WTC11 (cell line): ENCODE data around the gene VCL. TPM values are rescaled to one million over a fixed set of nuclear protein-coding genes. Genes with fewer than 3 reads are reported as not detected.

ENCODE experiments used
- ATF3 ChIP-seq: sonication (generic); formaldehyde crosslinking; conservative IDR thresholded peaks from 2 replicates; pipeline ENCODE4 v1.8.1; 2022; ENCODE audit warnings: mild to moderate bottlenecking, missing genetic modification reagents
- ATF6 ChIP-seq: sonication (generic); formaldehyde crosslinking; IDR thresholded peaks from 2 replicates; pipeline ENCODE4 v1.8.1; 2023; ENCODE audit warnings: mild to moderate bottlenecking, missing genetic modification reagents
- CDX4 ChIP-seq: fragments of 250-450 bp; sonication (Bioruptor Pico); IDR thresholded peaks from 2 replicates; pipeline ENCODE4 v1.9.0; 2021; ENCODE audit warnings: moderate library complexity, mild to moderate bottlenecking, inconsistent platforms, borderline replicate concordance
- CREB1 ChIP-seq: sonication (generic); formaldehyde crosslinking; IDR thresholded peaks from 2 replicates; pipeline ENCODE4 v1.8.0; 2023; ENCODE audit warnings: mild to moderate bottlenecking, missing genetic modification reagents
- CREM ChIP-seq: sonication (generic); formaldehyde crosslinking; IDR thresholded peaks from 2 replicates; pipeline ENCODE4 v1.8.1; 2022; ENCODE audit warnings: mild to moderate bottlenecking, missing genetic modification reagents, moderate library complexity
- E2F1 ChIP-seq: sonication (generic); formaldehyde crosslinking; IDR thresholded peaks from 2 replicates; pipeline ENCODE4 v1.8.0; 2022; ENCODE audit warnings: mild to moderate bottlenecking, missing genetic modification reagents
- E2F4 ChIP-seq: sonication (generic); formaldehyde crosslinking; IDR thresholded peaks from 2 replicates; pipeline ENCODE4 v1.8.1; 2022; ENCODE audit warnings: low read depth, mild to moderate bottlenecking, moderate library complexity, missing genetic modification reagents, borderline replicate concordance
- E2F5 ChIP-seq: sonication (generic); formaldehyde crosslinking; IDR thresholded peaks from 2 replicates; pipeline ENCODE4 v1.8.1; 2022; ENCODE audit warnings: mild to moderate bottlenecking, moderate library complexity, missing genetic modification reagents
- ELF4 ChIP-seq: sonication (generic); formaldehyde crosslinking; IDR thresholded peaks from 2 replicates; pipeline ENCODE4 v1.8.1; 2022; ENCODE audit warnings: low read depth, mild to moderate bottlenecking, moderate library complexity, missing genetic modification reagents
- FOXK1 ChIP-seq: sonication (generic); formaldehyde crosslinking; IDR thresholded peaks from 2 replicates; pipeline ENCODE4 v1.8.0; 2022; ENCODE audit warnings: mild to moderate bottlenecking, moderate library complexity, missing genetic modification reagents
- FOXP1 ChIP-seq: sonication (generic); formaldehyde crosslinking; IDR thresholded peaks from 2 replicates; pipeline ENCODE4 v1.8.0; 2022; ENCODE audit warnings: missing genetic modification reagents, mild to moderate bottlenecking, moderate library complexity, borderline replicate concordance
- HMGA2 ChIP-seq: fragments of 250-450 bp; sonication (Bioruptor Pico); IDR thresholded peaks from 2 replicates; pipeline ENCODE4 v1.4.0; 2021; ENCODE audit warnings: mild to moderate bottlenecking, moderate library complexity
- IRF2 ChIP-seq: sonication (generic); formaldehyde crosslinking; IDR thresholded peaks from 2 replicates; pipeline ENCODE4 v1.8.0; 2022; ENCODE audit warnings: low read depth, missing genetic modification reagents, borderline replicate concordance
- MXD4 ChIP-seq: fragments of 250-450 bp; sonication (Bioruptor Pico); IDR thresholded peaks from 2 replicates; pipeline ENCODE4 v1.8.0; 2021; ENCODE audit warnings: mild to moderate bottlenecking, moderate library complexity, borderline replicate concordance
- NFYB ChIP-seq: sonication (generic); formaldehyde crosslinking; conservative IDR thresholded peaks from 2 replicates; pipeline ENCODE4 v1.8.0; 2022; ENCODE audit warnings: low read depth, missing genetic modification reagents
- NR2C2 ChIP-seq: sonication (generic); formaldehyde crosslinking; IDR thresholded peaks from 2 replicates; pipeline ENCODE4 v1.8.0; 2022; ENCODE audit warnings: mild to moderate bottlenecking, missing genetic modification reagents
- PRRX2 ChIP-seq: fragments of 250-450 bp; sonication (Bioruptor Pico); IDR thresholded peaks from 2 replicates; pipeline ENCODE4 v1.8.0; 2021; ENCODE audit warnings: mild to moderate bottlenecking
- RELA ChIP-seq: sonication (generic); formaldehyde crosslinking; IDR thresholded peaks from 2 replicates; pipeline ENCODE4 v1.8.1; 2022; ENCODE audit warnings: missing genetic modification reagents, mild to moderate bottlenecking, borderline replicate concordance
- SMAD3 ChIP-seq: sonication (generic); formaldehyde crosslinking; IDR thresholded peaks from 2 replicates; pipeline ENCODE4 v1.8.0; 2022; ENCODE audit warnings: missing genetic modification reagents, mild to moderate bottlenecking, borderline replicate concordance
- SMAD4 ChIP-seq: sonication (generic); formaldehyde crosslinking; IDR thresholded peaks from 2 replicates; pipeline ENCODE4 v1.8.0; 2022; ENCODE audit warnings: mild to moderate bottlenecking, missing genetic modification reagents
- SOX15 ChIP-seq: fragments of 250-450 bp; sonication (Bioruptor Pico); IDR thresholded peaks from 2 replicates; pipeline ENCODE4 v1.9.0; 2021; ENCODE audit warnings: mild to moderate bottlenecking
- STAT6 ChIP-seq: sonication (generic); formaldehyde crosslinking; conservative IDR thresholded peaks from 2 replicates; pipeline ENCODE4 v1.8.1; 2023; ENCODE audit warnings: mild to moderate bottlenecking, low read depth, missing genetic modification reagents, moderate library complexity
- TP53 ChIP-seq: sonication (generic); formaldehyde crosslinking; IDR thresholded peaks from 2 replicates; pipeline ENCODE4 v1.8.1; 2023; ENCODE audit warnings: mild to moderate bottlenecking, missing genetic modification reagents
- USF1 ChIP-seq: sonication (generic); formaldehyde crosslinking; IDR thresholded peaks from 2 replicates; pipeline ENCODE4 v1.8.0; 2022; ENCODE audit warnings: mild to moderate bottlenecking, missing genetic modification reagents
- ZBTB21 ChIP-seq: sonication (generic); formaldehyde crosslinking; IDR thresholded peaks from 2 replicates; pipeline ENCODE4 v1.8.1; 2023; ENCODE audit warnings: mild to moderate bottlenecking, missing genetic modification reagents, borderline replicate concordance
- ZBTB43 ChIP-seq: sonication (generic); formaldehyde crosslinking; IDR thresholded peaks from 2 replicates; pipeline ENCODE4 v1.8.1; 2023; ENCODE audit warnings: mild to moderate bottlenecking, missing genetic modification reagents
- ZNF219 ChIP-seq: sonication (generic); formaldehyde crosslinking; IDR thresholded peaks from 2 replicates; pipeline ENCODE4 v1.8.0; 2023; ENCODE audit warnings: missing genetic modification reagents, mild to moderate bottlenecking, borderline replicate concordance
- total RNA-seq: library from RNA; stranded (reverse); gene quantifications from 3 replicates; pipeline ENCODE4 v1.2.3, GENCODE V29; 2021

Gene VCL
- total RNA-seq, 1 experiment from 2014 or later = 225 TPM

GRCh38 chr10:73997787-73998622 lies at the start of gene VCL (continued):
- no peak for TF ChIP-seq MXD4 (CRISPR knock-in tag)
- TF ChIP-seq FOXK1 (CRISPR knock-in tag) = peak; percentile 21; the same call in 1 of the 2 replicates
- peak; percentile 56; the same call in 1 of the 2 replicates for TF ChIP-seq RELA (CRISPR knock-in tag)
- TF ChIP-seq ZNF219 (CRISPR knock-in tag) = peak; percentile 77; the same call in 1 of the 2 replicates
- TF ChIP-seq SOX15 (CRISPR knock-in tag) = no peak
- TF ChIP-seq TP53 (CRISPR knock-in tag) = no peak
- no peak for TF ChIP-seq ATF3
- TF ChIP-seq E2F1 (CRISPR knock-in tag) = no peak
- no peak for TF ChIP-seq PRRX2
- no peak for TF ChIP-seq ZBTB43 (CRISPR knock-in tag)
- TF ChIP-seq SMAD3 (CRISPR knock-in tag) = 0 out of 2 replicates have a peak, but pooled peaks have one; percentile 57
- TF ChIP-seq ZBTB21 (CRISPR knock-in tag) = no peak
- no peak for TF ChIP-seq ELF4 (CRISPR knock-in tag)
- TF ChIP-seq NR2C2 = no peak
- no peak for TF ChIP-seq E2F4 (CRISPR knock-in tag)
- 0 out of 2 replicates have a peak, but pooled peaks have one; percentile 51 for TF ChIP-seq CREB1
- TF ChIP-seq IRF2 (CRISPR knock-in tag) = no peak
- TF ChIP-seq HMGA2 (CRISPR knock-in tag) = no peak
- peak; percentile 61 for TF ChIP-seq E2F5
- peak; percentile 74 for TF ChIP-seq NFYB (CRISPR knock-in tag)
- peak; percentile 9; the same call in 1 of the 2 replicates for TF ChIP-seq USF1 (CRISPR knock-in tag)
- peak; percentile 18 for TF ChIP-seq CREM (CRISPR knock-in tag)
- no peak for TF ChIP-seq CDX4
- TF ChIP-seq SMAD4 (CRISPR knock-in tag) = peak; percentile 78; the same call in 1 of the 2 replicates
- 0 out of 2 replicates have a peak, but pooled peaks have one; percentile 25 for TF ChIP-seq FOXP1 (CRISPR knock-in tag)
- TF ChIP-seq STAT6 (CRISPR knock-in tag) = no peak
- TF ChIP-seq ATF6 = no peak
